Measurements from ENCODE around the gene RAB9A.
"Not testable (repeated sequence)": the region's sequence is repeated elsewhere in the genome, so short reads cannot be mapped to it uniquely, and the experiment has no call there.

GRCh38 chrX:13726583-13726982 lies 37.7 kb downstream of the RAB9A start:
- TF ChIP-seq CTCF (IDR thresholded peaks at IDR 0.05); TCF12 (IDR thresholded peaks at IDR 0.05); TAF1 (IDR thresholded peaks at IDR 0.05; ENCODE audit: borderline replicate concordance, low read depth, low read length); YY1 (IDR thresholded peaks at IDR 0.05; ENCODE audit: low read depth); PBX3 (IDR thresholded peaks at IDR 0.05); SMC3 (IDR thresholded peaks at IDR 0.05; ENCODE audit: low read depth, low read length); POLR2AphosphoS5 (IDR thresholded peaks at IDR 0.05; ENCODE audit: low read depth, low read length); RAD21 (IDR thresholded peaks at IDR 0.05; ENCODE audit: low read length); RFX5 (IDR thresholded peaks at IDR 0.05; ENCODE audit: low read length); RXRA (IDR thresholded peaks at IDR 0.05; ENCODE audit: borderline replicate concordance, low read depth); IRF3 (IDR thresholded peaks at IDR 0.05; ENCODE audit: low read depth, low read length): not testable (repeated sequence)
- TF ChIP-seq, protein P1, sequence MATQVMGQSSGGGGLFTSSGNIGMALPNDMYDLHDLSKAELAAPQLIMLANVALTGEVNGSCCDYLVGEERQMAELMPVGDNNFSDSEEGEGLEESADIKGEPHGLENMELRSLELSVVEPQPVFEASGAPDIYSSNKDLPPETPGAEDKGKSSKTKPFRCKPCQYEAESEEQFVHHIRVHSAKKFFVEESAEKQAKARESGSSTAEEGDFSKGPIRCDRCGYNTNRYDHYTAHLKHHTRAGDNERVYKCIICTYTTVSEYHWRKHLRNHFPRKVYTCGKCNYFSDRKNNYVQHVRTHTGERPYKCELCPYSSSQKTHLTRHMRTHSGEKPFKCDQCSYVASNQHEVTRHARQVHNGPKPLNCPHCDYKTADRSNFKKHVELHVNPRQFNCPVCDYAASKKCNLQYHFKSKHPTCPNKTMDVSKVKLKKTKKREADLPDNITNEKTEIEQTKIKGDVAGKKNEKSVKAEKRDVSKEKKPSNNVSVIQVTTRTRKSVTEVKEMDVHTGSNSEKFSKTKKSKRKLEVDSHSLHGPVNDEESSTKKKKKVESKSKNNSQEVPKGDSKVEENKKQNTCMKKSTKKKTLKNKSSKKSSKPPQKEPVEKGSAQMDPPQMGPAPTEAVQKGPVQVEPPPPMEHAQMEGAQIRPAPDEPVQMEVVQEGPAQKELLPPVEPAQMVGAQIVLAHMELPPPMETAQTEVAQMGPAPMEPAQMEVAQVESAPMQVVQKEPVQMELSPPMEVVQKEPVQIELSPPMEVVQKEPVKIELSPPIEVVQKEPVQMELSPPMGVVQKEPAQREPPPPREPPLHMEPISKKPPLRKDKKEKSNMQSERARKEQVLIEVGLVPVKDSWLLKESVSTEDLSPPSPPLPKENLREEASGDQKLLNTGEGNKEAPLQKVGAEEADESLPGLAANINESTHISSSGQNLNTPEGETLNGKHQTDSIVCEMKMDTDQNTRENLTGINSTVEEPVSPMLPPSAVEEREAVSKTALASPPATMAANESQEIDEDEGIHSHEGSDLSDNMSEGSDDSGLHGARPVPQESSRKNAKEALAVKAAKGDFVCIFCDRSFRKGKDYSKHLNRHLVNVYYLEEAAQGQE (IDR thresholded peaks at IDR 0.05; ENCODE audit: low read depth, low read length): not testable (repeated sequence)

Measured in SK-N-SH (cell line).